Measurements from ENCODE around the gene ALG9. TPM values are rescaled to one million over a fixed set of nuclear protein-coding genes. Genes with fewer than 3 reads are reported as not detected.
"Not testable (repeated sequence)": the region's sequence is repeated elsewhere in the genome, so short reads cannot be mapped to it uniquely, and the experiment has no call there.

The ALG9 gene
- polyA plus RNA-seq, 1 experiment = 23.7 TPM

DNA sequence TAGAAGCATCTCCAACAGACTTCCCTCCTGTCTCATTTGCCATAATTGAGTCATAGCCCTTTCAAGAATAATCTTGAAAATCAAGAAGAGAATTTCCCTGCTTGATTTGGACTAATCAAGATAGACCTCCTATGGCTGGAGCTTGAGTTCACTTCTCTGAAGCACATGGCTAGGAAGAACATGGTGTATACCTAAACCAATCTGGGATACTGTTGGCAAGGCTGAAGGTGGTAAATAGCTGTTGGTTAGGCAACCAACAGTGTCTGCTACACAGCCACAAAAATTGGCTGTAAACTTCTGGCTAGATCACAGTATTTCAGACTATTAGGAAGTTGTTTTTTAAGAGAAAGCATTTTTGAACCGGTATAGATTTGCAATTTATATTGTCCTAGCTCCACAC lies 35.3 kb upstream of the ALG9 start:
- CTCF ChIA-PET = no interaction called here
- Histone ChIP-seq H3K4me3 (ENCODE audit: low read depth, low read length) (no peak overlapping the region), H3K36me3 (ENCODE audit: control insufficient read depth, insufficient read depth, low read length) (peaks cover 1% of the 10 kb centered on the region; the same call in 1 of the 2 replicates), H3K27me3 (ENCODE audit: control insufficient read depth, insufficient read depth, low read length) (no peaks in the 10 kb centered on the region)
- DNase-seq (ENCODE audit: low read depth) = no peak
- TF ChIP-seq CTCF (IDR thresholded peaks at IDR 0.05; ENCODE audit: insufficient read depth, low read depth, low read length) = no peak
- POLR2A ChIA-PET = no interaction called here

GRCh38 chr11:111905411-111905810 lies 34.0 kb upstream of the ALG9 start:
- H3K27me3 ChIP-seq (ENCODE audit: control insufficient read depth, insufficient read depth, low read length) = no peaks in the 10 kb centered on the region
- DNase-seq (ENCODE audit: low read depth) = no peak
- TF ChIP-seq CTCF (IDR thresholded peaks at IDR 0.05; ENCODE audit: insufficient read depth, low read depth, low read length) = no peak
- H3K36me3 ChIP-seq (ENCODE audit: control insufficient read depth, insufficient read depth, low read length) = peaks cover 1% of the 10 kb centered on the region; the same call in 1 of the 2 replicates
- no peak overlapping the region for H3K4me3 ChIP-seq (ENCODE audit: low read depth, low read length)
- ChIA-PET POLR2A (no interaction called here), CTCF (interaction anchor here (0.6 kb wide), 1 partner anchor 35 kb away, joined by 3 read pairs; no protein-coding TSS in a partner anchor)

- ChIA-PET CTCF (no interaction called here), POLR2A (no interaction called here)
- Histone ChIP-seq H3K36me3 (ENCODE audit: control insufficient read depth, insufficient read depth, low read length) (no peaks in the 10 kb centered on the region), H3K4me3 (ENCODE audit: low read depth, low read length) (no peak overlapping the region), H3K27me3 (ENCODE audit: control insufficient read depth, insufficient read depth, low read length) (no peaks in the 10 kb centered on the region)
- no peak for DNase-seq (ENCODE audit: low read depth)
- no peak for TF ChIP-seq CTCF (IDR thresholded peaks at IDR 0.05; ENCODE audit: insufficient read depth, low read depth, low read length)
These were observed 15.5 kb upstream of the ALG9 start for GRCh38 chr11:111886844-111887243.

DNA sequence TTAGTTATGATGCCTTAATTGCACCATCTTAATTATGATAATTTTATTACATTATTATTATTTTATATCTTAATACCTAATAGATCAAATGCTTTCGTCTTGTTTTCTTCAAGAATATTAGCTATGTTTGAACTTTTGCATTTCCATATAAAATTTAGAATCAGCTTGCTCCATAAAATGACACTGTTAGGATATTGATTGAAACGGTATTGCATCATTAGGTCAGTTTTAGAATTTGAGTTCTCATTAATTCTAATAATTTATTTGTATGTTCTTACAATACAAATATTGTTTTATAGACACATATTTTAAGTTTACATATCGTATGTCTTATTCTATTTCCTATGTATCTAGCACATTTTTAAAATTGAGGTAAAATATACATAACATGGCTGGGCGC lies 14.7 kb upstream of the ALG9 start:
- H3K4me3 ChIP-seq (ENCODE audit: low read depth, low read length) = no peak overlapping the region
- no peak for DNase-seq (ENCODE audit: low read depth)
- H3K27me3 ChIP-seq (ENCODE audit: control insufficient read depth, insufficient read depth, low read length) = no peaks in the 10 kb centered on the region
- no peak for TF ChIP-seq CTCF (IDR thresholded peaks at IDR 0.05; ENCODE audit: insufficient read depth, low read depth, low read length)
- no peaks in the 10 kb centered on the region for H3K36me3 ChIP-seq (ENCODE audit: control insufficient read depth, insufficient read depth, low read length)
- CTCF ChIA-PET = no interaction called here
- POLR2A ChIA-PET = no interaction called here

DNA sequence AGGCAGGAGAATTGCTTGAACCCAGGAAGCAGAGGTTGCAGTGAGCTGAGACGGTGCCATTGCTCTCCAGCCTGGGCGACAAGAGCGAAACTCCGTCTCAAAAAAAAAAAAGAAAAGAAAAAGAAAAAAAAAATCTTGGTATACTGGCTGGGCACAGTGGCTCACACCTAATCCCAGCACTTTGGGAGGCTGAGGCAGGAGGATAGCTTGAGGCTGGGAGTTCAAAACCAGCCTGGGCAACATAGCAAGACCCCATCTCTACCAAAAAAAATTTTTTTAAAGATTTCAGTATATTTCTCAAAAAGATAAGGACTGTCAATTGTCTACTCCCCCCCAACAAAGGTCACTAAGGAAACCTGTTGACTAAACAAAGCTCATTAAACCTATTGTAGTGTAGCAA lies 13.7 kb upstream of the ALG9 start:
- POLR2A ChIA-PET = not testable (repeated sequence)

DNA sequence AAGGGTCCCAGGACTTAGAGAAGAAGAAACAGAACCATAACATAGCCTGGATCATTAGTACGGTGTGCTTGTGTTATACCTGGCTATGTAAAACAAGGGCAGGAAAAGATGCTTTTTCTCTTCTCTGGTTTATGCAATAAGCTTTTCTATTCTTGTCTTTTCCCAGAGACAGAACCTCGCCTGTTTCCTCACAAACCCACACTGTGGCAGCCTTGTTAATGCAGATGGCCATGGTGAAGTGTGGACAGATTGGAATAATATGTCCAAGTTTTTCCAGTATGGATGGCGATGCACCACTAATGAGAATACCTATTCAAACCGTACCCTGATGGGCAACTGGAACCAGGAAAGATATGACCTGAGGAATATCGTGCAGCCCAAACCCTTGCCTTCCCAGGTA lies 10.8 kb upstream of the ALG9 start:
- POLR2A ChIA-PET = no interaction called here

More for the DNA sequence above, 13.7 kb upstream of the ALG9 start:
- H3K4me3 ChIP-seq (ENCODE audit: low read depth, low read length); H3K36me3 ChIP-seq (ENCODE audit: control insufficient read depth, insufficient read depth, low read length); CTCF ChIA-PET; DNase-seq (ENCODE audit: low read depth); H3K27me3 ChIP-seq (ENCODE audit: control insufficient read depth, insufficient read depth, low read length): not testable (repeated sequence)

More for the DNA sequence above, 10.8 kb upstream of the ALG9 start:
- no peak for DNase-seq (ENCODE audit: low read depth)
- no peak for TF ChIP-seq CTCF (IDR thresholded peaks at IDR 0.05; ENCODE audit: insufficient read depth, low read depth, low read length)
- Histone ChIP-seq H3K27me3 (ENCODE audit: control insufficient read depth, insufficient read depth, low read length) (no peaks in the 10 kb centered on the region), H3K36me3 (ENCODE audit: control insufficient read depth, insufficient read depth, low read length) (no peaks in the 10 kb centered on the region), H3K4me3 (ENCODE audit: low read depth, low read length) (no peak overlapping the region)
- CTCF ChIA-PET = interaction anchor here (0.9 to 3.3 kb wide), 5 partner anchors 11 to 98 kb away, joined by 3 to 11 read pairs (median 3); no protein-coding TSS in a partner anchor

Measured in BJ (cell line).